ENCODE measurements around the gene IGSF21. TPM values are rescaled to one million over a fixed set of nuclear protein-coding genes. Genes with fewer than 3 reads are reported as not detected.

The IGSF21 gene
- total and polyA plus RNA-seq, 4 donors = 0.95 to 10.1 (median 3.8) TPM

DNA sequence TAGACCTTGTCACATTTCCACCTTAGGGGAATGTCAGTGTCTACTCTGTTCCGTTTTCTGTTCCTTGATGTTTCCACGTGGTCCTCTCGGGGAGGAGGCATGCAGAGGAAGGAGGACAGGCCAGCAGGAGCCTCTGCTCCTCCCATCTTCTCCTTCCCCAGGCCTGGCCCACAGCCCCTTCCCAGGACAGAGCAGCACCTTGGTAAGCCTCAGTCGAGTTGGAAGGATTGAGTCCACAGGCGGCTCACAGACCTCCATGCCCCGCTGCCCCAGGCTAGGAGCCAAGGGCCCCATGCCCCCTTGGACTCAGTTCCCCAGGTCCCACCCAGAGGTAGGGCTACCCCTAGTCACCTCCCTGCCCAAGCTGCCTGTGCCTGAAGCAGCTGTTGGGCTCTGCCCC lies 36.5 kb downstream of the IGSF21 start:
- Histone ChIP-seq H3K4me1 (ENCODE audit: control insufficient read depth in 1 of 2, insufficient read depth in 2 of 2, low read length in 2 of 2) (no peaks in the 10 kb centered on the region), H3K36me3 (ENCODE audit: control insufficient read depth in 1 of 2, insufficient read depth in 2 of 2, low read length in 1 of 2) (no peaks in the 10 kb centered on the region), H3K9me3 (ENCODE audit: control insufficient read depth, low read length) (no peaks in the 10 kb centered on the region), H3K27me3 (ENCODE audit: control insufficient read depth in 1 of 2, insufficient read depth in 2 of 2, low read length in 1 of 2) (no peaks in the 10 kb centered on the region), H3K27ac (ENCODE audit: low read depth in 1 of 2, low read length in 2 of 2) (no peak overlapping the region), H3K4me3 (ENCODE audit: low read length in 2 of 2) (no peak overlapping the region)
- intact Hi-C loops (cut with DNase I) = no loop called here
- no peak for DNase-seq
- WGBS, 2 donors = 67 to 75% methylated on average over 6 of the region's 6 CpGs
- ATAC-seq (ENCODE audit: low FRiP score) = no peak

DNA sequence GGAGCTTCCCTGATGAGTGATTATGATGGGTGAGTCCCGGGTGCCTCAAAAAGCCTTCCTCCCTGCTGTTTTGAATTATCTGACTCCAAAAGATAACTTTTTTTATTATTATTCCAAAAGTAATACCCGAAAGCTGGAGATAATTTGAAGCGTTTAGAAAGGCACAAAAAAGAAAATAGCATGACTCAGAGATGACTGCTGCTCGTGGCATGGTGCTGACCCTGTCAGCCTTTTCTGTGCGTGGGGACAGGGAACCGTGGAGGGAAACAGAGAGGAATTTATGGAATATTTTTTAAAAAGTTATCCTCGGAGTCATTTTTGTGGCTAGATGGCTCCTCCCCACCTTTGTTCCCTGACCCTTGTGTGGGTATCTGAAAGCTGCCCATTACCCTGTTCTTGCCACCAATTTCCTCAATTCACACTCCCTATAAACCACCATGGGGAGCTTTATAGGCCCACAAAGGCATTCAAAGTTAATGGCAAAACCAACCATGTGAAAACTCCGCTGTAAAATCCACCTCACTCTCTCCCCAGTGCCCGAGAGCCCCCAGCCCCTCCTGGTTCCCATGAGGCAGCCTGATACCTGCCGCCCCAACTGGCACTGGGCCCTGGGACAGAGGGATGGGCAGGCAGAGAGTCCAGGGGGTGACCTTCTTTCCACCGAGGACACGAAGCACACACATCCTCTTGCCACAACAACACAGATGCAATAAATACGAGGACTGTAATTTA lies 37.5 kb downstream of the IGSF21 start:
- ATAC-seq (ENCODE audit: low FRiP score) = no peak
- no peaks in the 10 kb centered on the region for H3K36me3 ChIP-seq (ENCODE audit: control insufficient read depth in 1 of 2, insufficient read depth in 2 of 2, low read length in 1 of 2)
- no peak for DNase-seq
- H3K9me3 ChIP-seq (ENCODE audit: control insufficient read depth, low read length) = no peaks in the 10 kb centered on the region
- H3K4me1 ChIP-seq (ENCODE audit: control insufficient read depth in 1 of 2, insufficient read depth in 2 of 2, low read length in 2 of 2) = no peaks in the 10 kb centered on the region
- no peaks in the 10 kb centered on the region for H3K27me3 ChIP-seq (ENCODE audit: control insufficient read depth in 1 of 2, insufficient read depth in 2 of 2, low read length in 1 of 2)
- WGBS, 2 donors = 23 to 35% methylated on average over 13 of the region's 13 CpGs
- no peak overlapping the region for H3K4me3 ChIP-seq (ENCODE audit: low read length in 2 of 2)
- intact Hi-C loops (cut with DNase I) = no loop called here
- no peak overlapping the region for H3K27ac ChIP-seq (ENCODE audit: low read depth in 1 of 2, low read length in 2 of 2)

GRCh38 chr1:18145851-18146618 lies 38.4 kb downstream of the IGSF21 start:
- DNase-seq = no peak
- Histone ChIP-seq H3K4me3 (ENCODE audit: low read length in 2 of 2) (no peak overlapping the region), H3K27ac (ENCODE audit: low read depth in 1 of 2, low read length in 2 of 2) (no peak overlapping the region), H3K36me3 (ENCODE audit: control insufficient read depth in 1 of 2, insufficient read depth in 2 of 2, low read length in 1 of 2) (no peaks in the 10 kb centered on the region), H3K27me3 (ENCODE audit: control insufficient read depth in 1 of 2, insufficient read depth in 2 of 2, low read length in 1 of 2) (no peaks in the 10 kb centered on the region), H3K4me1 (ENCODE audit: control insufficient read depth in 1 of 2, insufficient read depth in 2 of 2, low read length in 2 of 2) (no peaks in the 10 kb centered on the region), H3K9me3 (ENCODE audit: control insufficient read depth, low read length) (no peaks in the 10 kb centered on the region)
- ATAC-seq (ENCODE audit: low FRiP score) = no peak
- intact Hi-C loops (cut with DNase I) = no loop called here
- WGBS, 2 donors = 54 to 55% methylated on average over 8 of the region's 8 CpGs

- H3K27me3 ChIP-seq (ENCODE audit: control insufficient read depth in 1 of 2, insufficient read depth in 2 of 2, low read length in 1 of 2) = peaks cover 0 to 2% of the 10 kb centered on the region in 2 donors
- intact Hi-C loops (cut with DNase I) = no loop called here
- DNase-seq = no peak
- no peaks in the 10 kb centered on the region for H3K36me3 ChIP-seq (ENCODE audit: control insufficient read depth in 1 of 2, insufficient read depth in 2 of 2, low read length in 1 of 2)
- no peaks in the 10 kb centered on the region for H3K4me1 ChIP-seq (ENCODE audit: control insufficient read depth in 1 of 2, insufficient read depth in 2 of 2, low read length in 2 of 2)
- H3K9me3 ChIP-seq (ENCODE audit: control insufficient read depth, low read length) = no peaks in the 10 kb centered on the region
- no peak overlapping the region for H3K27ac ChIP-seq (ENCODE audit: low read depth in 1 of 2, low read length in 2 of 2)
- H3K4me3 ChIP-seq (ENCODE audit: low read length in 2 of 2) = no peak overlapping the region
- no peak for ATAC-seq (ENCODE audit: low FRiP score)
- WGBS, 2 donors = 71 to 79% methylated on average over 10 of the region's 10 CpGs
Observed at GRCh38 chr1:18146886-18147285, 39.3 kb downstream of the IGSF21 start.

- 81 to 83% methylated on average over 4 of the region's 4 CpGs for WGBS, 2 donors
- Histone ChIP-seq H3K27me3 (ENCODE audit: control insufficient read depth in 1 of 2, insufficient read depth in 2 of 2, low read length in 1 of 2) (peaks cover 0 to 2% of the 10 kb centered on the region in 2 donors), H3K4me3 (ENCODE audit: low read length in 2 of 2) (no peak overlapping the region), H3K27ac (ENCODE audit: low read depth in 1 of 2, low read length in 2 of 2) (no peak overlapping the region), H3K36me3 (ENCODE audit: control insufficient read depth in 1 of 2, insufficient read depth in 2 of 2, low read length in 1 of 2) (no peaks in the 10 kb centered on the region), H3K4me1 (ENCODE audit: control insufficient read depth in 1 of 2, insufficient read depth in 2 of 2, low read length in 2 of 2) (no peaks in the 10 kb centered on the region), H3K9me3 (ENCODE audit: control insufficient read depth, low read length) (no peaks in the 10 kb centered on the region)
- DNase-seq = no peak
- ATAC-seq (ENCODE audit: low FRiP score) = no peak
- intact Hi-C loops (cut with DNase I) = no loop called here
Observed at GRCh38 chr1:18147672-18148071, 40.1 kb downstream of the IGSF21 start.

GRCh38 chr1:18148461-18148860 lies 40.9 kb downstream of the IGSF21 start:
- H3K27me3 ChIP-seq (ENCODE audit: control insufficient read depth in 1 of 2, insufficient read depth in 2 of 2, low read length in 1 of 2) = peaks cover 0 to 2% of the 10 kb centered on the region in 2 donors
- H3K27ac ChIP-seq (ENCODE audit: low read depth in 1 of 2, low read length in 2 of 2) = no peak overlapping the region
- WGBS, 2 donors = 77 to 78% methylated on average over 5 of the region's 5 CpGs
- ATAC-seq (ENCODE audit: low FRiP score) = no peak
- intact Hi-C loops (cut with DNase I) = no loop called here
- no peak overlapping the region for H3K4me3 ChIP-seq (ENCODE audit: low read length in 2 of 2)
- no peaks in the 10 kb centered on the region for H3K9me3 ChIP-seq (ENCODE audit: control insufficient read depth, low read length)
- no peak for DNase-seq
- H3K4me1 ChIP-seq (ENCODE audit: control insufficient read depth in 1 of 2, insufficient read depth in 2 of 2, low read length in 2 of 2) = no peaks in the 10 kb centered on the region
- H3K36me3 ChIP-seq (ENCODE audit: control insufficient read depth in 1 of 2, insufficient read depth in 2 of 2, low read length in 1 of 2) = no peaks in the 10 kb centered on the region

- intact Hi-C loops (cut with DNase I) = no loop called here
- 58 to 60% methylated on average over 19 of the region's 19 CpGs for WGBS, 2 donors
- peaks cover 0 to 2% of the 10 kb centered on the region in 2 donors for H3K27me3 ChIP-seq (ENCODE audit: control insufficient read depth in 1 of 2, insufficient read depth in 2 of 2, low read length in 1 of 2)
- ATAC-seq (ENCODE audit: low FRiP score) (no peak), DNase-seq (no peak)
- no peak overlapping the region for H3K27ac ChIP-seq (ENCODE audit: low read depth in 1 of 2, low read length in 2 of 2)
- H3K4me1 ChIP-seq (ENCODE audit: control insufficient read depth in 1 of 2, insufficient read depth in 2 of 2, low read length in 2 of 2) = no peaks in the 10 kb centered on the region
- H3K9me3 ChIP-seq (ENCODE audit: control insufficient read depth, low read length) = no peaks in the 10 kb centered on the region
- H3K4me3 ChIP-seq (ENCODE audit: low read length in 2 of 2) = no peak overlapping the region
- H3K36me3 ChIP-seq (ENCODE audit: control insufficient read depth in 1 of 2, insufficient read depth in 2 of 2, low read length in 1 of 2) = no peaks in the 10 kb centered on the region
Observed at GRCh38 chr1:18149027-18149641, 41.5 kb downstream of the IGSF21 start.

- 51 to 55% methylated on average over 8 of the region's 8 CpGs for WGBS, 2 donors
- DNase-seq (peak; percentile 9 to 24), ATAC-seq (ENCODE audit: low FRiP score) (no peak)
- H3K9me3 ChIP-seq (ENCODE audit: control insufficient read depth, low read length) = no peaks in the 10 kb centered on the region
- H3K4me3 ChIP-seq (ENCODE audit: low read length in 2 of 2) = no peak overlapping the region
- H3K4me1 ChIP-seq (ENCODE audit: control insufficient read depth in 1 of 2, insufficient read depth in 2 of 2, low read length in 2 of 2) = no peaks in the 10 kb centered on the region
- no peak overlapping the region for H3K27ac ChIP-seq (ENCODE audit: low read depth in 1 of 2, low read length in 2 of 2)
- no peaks in the 10 kb centered on the region for H3K36me3 ChIP-seq (ENCODE audit: control insufficient read depth in 1 of 2, insufficient read depth in 2 of 2, low read length in 1 of 2)
- peaks cover 0 to 2% of the 10 kb centered on the region in 2 donors for H3K27me3 ChIP-seq (ENCODE audit: control insufficient read depth in 1 of 2, insufficient read depth in 2 of 2, low read length in 1 of 2)
- intact Hi-C loops (cut with DNase I) = no loop called here
Observed at GRCh38 chr1:18151436-18152122, 44.0 kb downstream of the IGSF21 start.

Data from aorta (tissue), 5 donors.